Ecto neural progenitor cell (in vitro differentiated cells): Measurements from ENCODE around the gene NOL8.

Experiments used
- DNase-seq: peaks from one replicate; pipeline ENCODE4 v3.0.0-alpha.2; 2018; ENCODE audit warnings: low spot score

NOL8 gene

DNA sequence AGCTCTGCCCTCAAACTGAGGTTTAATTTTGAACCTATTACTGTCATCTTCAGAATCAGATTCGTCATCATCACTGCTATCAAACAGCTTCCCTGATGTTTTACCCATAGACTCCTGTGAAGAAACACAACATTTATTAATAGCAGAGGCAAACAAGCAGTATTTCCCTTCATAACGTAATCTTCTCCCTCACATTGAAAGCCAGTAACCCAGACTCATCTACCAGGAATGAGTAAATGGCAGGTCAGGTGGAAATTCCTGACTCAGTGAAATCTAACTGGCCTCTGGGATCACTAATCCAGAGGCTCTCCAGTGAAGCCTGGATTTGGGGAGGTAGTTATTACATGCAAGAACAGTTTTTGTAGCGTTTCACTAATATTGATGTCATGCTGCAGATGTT, 14.6 kb downstream of the NOL8 start:
- DNase-seq = no peak

DNA sequence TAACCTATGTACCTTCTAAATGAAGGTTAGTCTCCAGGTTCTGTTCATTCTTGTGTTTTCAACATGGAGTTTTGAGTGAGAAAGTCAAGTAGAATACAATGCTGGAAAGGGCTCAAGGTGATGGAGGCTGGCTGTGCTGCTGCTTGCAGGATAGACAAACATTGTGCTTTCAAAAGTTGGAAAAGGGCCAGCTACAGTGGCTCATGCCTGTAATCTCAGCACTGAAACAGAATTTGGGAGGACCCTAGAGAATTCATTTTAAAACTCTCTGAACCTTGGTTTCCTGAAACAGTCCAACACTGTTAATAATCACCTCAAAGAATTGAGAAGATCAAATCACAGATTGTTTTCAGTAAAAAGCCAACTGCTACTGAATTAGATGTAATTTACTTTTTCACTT, 16.3 kb downstream of the NOL8 start:
- no peak for DNase-seq

GRCh38 chr9:92300936-92301335, 24.2 kb downstream of the NOL8 start:
- no peak for DNase-seq

DNA sequence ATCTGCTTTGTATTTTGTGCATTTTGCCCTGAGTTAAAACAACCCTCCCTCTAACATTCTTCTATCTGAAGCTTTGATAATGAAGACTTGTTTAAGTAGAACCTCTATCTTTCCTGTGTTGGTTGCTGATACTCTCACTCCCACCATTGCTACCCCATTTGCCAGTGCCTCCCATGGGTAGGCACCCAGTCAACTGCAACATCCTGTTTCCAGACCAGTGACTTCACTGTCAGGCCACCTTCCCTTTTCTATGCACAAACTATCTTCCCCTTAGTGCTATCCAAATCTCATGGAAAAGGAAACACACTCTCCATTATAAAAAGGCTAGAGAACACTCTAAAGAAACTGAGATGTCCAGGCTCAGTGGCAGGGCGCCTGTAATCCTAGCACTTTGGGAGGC, 26.0 kb downstream of the NOL8 start:
- no peak for DNase-seq

DNA sequence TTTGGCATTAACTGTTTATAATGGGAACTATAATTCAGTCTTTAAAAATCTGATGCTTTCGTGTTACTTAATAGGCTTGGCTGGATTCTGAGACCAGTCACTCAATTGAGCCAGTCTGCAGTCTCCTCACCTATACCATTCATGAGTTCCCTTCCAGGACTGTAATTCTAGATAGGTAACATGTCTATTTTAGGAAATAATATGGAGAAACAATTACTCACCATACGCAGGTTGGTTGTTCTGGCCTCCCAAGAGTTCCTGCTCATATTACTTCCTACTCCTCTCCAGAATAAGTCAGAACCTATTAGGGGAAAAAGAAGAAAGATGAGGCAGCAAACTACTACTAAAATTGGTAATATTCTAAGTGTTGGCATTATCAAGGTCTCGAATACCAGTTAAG, 27.1 kb downstream of the NOL8 start:
- DNase-seq = no peak

- DNase-seq = no peak
Observed at GRCh38 chr9:92297611-92298010, 27.5 kb downstream of the NOL8 start.

- DNase-seq = no peak
Observed at GRCh38 chr9:92295827-92296258, 29.3 kb downstream of the NOL8 start.

GRCh38 chr9:92295240-92295790, 29.8 kb downstream of the NOL8 start:
- no peak for DNase-seq

DNA sequence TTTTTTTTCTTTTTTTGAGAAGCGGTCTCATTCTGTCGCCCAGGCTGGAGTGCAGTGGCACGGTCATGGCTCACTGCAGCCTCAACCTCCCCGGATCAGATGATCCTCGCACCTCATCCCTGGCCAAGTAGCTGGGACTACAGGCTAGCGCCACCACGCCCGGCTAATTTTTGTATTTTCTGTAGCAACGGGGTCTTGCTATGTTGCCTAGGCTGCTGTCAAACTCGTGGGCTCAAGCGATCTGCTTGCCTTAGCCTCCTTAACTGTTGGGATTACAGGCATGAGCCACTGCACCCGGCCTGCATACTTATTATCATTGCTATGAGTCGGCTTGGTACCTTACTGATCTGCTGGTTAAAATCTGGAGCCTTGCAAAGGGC, 30.9 kb downstream of the NOL8 start:
- no peak for DNase-seq

DNA sequence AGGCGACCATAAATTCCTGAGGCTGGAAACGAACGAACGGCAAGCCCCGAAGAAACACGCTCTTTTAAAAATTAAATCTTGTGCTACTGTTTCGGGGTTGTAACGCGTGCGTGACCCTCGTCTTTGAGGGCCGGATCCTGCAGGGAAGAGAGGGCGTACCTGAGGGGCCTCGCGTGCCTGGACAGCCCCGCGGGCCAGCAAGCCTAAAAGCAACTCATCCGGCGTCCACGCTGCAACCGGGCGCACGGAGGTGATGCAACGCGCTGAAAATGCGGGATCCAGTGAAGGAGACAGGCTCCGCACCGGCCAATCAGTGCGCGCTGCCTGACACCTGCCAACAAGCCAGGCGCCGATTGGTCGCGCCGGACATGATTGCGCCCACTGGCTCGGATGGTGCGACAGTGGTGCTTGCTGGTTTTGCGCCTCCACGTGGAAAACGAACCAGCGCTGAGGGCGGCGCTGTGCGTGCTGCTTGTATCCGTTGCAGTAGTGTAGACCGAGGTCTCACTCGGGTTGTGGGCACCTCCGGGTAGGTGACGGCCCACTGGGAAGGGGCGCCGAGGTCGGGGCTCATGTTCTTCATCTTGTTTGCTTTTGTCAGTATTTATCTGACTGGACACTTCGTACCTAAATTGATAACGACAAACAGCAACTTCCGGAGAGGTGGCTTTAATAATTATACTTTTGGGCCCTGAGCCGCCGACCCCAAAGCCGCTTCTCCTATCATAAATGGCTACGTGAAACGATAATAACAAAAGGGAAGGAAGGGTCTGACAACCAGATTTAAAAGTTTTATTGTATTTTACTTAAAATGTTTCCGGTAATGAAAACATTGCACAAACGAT, 31.5 kb downstream of the NOL8 start, which contains the start of gene IARS1:
Gene IARS1 (minus strand): TSS at position 246 of the 845 bp plus-strand sequence. CDS start 4,278 bp downstream, outside the sequence.
- peak; percentile 100 for DNase-seq

DNA sequence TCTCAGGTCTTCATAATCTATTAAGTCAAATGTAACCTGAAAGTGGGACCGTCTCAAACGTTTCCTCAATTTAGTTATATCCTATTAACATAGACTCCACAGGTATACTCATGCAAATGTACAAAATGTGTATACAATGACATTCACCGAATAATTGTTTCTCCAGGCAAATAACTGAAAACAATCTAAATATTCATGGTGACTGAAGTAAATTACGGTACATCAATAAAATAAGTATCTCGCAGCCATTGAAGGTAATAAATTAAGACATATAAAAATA, 32.1 kb downstream of the NOL8 start:
- no peak for DNase-seq

- DNase-seq = no peak
Observed at GRCh38 chr9:92292338-92293074, 32.6 kb downstream of the NOL8 start.

DNA sequence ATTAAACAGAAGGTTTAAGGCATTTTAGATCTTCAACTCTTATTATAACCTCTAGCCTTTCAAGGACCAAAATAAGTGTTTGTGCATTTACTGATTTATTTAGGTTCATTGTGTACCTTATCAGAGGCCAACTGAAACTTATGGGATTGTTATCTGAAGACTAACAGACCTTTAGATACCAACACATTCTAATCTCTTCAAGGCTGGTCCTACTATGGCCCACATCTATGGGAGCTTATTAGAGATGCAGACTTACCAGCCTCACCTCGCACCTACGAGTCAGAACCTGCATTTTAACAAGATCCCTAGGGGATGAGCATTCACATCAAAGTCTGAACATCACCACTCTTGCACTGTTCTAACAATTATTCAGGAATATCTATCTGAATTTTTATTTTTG, 33.6 kb downstream of the NOL8 start:
- no peak for DNase-seq

DNA sequence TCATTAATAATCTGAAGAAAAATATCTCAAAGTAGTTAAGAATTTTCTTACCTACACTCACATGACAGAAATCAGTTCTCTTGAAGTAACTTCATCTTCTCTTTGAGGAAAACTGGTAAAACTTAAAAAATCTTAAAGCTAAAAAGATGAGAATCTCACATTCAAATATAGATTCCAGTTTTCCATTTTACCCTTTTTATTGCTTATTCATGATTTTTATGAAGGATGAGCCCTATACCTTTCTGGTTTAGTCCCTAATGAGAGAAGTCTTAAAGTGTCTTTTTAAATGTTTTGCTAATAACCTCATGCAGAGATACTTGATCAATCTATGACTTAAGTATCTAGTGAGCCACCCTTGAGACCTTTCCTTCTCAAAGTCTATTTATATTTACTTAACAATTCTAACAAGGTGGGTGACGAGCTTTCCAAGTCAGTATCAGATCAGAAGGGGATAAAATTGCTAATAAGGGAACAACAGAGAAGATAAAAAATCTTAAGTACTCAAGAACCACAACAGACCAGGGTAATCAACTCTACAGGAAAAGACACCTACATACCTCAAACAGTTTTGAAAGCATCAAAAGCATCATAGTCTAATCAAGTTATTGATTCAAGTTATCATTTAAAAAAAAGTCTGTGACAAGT, 34.2 kb downstream of the NOL8 start:
- DNase-seq = no peak

GRCh38 chr9:92289708-92290390, 35.3 kb downstream of the NOL8 start:
- no peak for DNase-seq

DNA sequence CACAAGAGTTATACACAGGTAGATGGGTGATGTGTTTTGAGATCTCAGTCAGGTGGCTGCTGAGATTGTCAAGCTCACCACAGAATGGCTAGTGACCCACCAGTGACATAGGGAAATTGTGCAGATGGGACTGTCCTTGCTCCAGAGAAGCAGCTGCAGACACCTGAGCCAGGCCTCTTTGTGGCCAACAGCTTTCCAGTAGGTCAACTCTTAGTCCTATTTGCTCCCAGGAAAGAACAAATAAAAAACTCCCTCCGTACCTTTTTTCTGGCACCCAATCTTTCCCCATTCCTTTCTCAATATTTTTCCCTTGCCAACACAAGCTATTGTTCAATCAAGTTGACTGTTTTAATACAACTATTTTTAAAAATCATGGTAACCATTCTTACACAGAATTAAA, 45.8 kb downstream of the NOL8 start:
- no peak for DNase-seq

GRCh38 chr9:92278110-92278509, 47.0 kb downstream of the NOL8 start:
- DNase-seq = no peak

DNA sequence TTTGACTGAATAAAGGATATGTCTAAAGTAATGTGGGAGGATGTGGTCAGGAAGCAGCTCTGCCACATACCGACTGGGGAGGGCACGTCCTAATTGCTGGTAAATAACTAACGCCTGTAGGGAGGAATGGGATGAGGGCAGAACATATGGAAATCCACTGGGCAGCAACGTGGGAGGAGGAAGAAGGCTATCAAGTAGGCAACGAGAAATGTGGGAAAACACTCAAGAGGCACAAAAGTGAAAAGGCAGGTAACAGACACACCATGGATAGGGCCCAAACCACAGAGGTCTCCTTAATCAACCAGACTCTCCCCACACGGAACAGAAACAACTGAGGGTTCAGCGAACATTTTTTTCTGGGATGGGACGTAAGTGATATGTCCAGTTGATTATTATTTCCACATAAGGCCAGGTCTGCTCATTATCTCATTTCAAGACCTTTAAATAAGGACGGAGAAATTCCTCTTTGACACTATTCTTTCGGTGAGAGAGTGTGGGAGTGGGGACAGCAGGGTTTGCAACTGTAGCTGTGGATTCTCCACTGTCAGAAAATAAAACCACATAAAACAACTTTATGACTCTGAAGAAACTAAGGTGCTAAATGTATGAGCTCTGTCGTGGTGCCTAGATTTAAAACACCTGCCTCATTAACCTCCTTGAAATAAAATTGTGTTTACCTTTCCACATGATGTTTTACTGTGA, 48.7 kb downstream of the NOL8 start:
- no peak for DNase-seq

DNA sequence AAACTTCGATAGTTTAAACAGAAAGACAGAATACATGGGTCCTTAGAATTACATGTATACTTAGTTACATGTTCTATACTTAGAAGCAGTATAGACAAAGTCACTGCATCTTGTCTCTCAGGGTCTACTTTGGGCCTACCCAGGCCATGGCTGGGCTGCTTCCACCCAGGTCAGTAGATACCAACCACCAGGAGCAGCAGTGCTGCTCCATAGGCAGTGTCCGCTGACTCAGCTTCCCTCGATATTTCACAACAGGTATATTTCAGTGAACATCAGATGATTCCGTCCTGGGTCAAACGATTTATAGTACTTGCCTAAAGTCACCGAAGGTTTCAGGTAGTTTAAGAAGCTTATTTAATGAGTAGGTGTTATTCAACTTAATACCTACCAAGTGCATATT, 49.6 kb downstream of the NOL8 start:
- no peak for DNase-seq

DNA sequence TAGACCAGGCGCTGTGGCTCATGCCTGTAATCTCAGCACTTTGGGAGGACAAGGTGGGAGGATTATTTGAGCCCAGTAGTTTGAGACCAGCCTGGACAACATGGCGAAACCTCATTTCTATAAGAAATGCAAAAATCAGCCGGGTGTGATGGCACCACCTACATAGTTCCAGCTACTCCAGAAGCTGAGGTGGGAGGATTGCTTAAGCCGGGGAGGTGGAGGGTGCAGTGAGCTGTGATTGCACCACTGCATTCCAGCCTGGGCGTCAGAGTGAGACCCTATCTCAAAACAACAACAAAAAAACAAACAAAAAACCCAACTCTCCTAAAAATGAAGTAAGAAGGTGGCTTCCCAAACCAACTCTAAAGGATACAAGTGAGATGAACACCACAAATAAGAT, 54.6 kb downstream of the NOL8 start:
- no peak for DNase-seq

DNA sequence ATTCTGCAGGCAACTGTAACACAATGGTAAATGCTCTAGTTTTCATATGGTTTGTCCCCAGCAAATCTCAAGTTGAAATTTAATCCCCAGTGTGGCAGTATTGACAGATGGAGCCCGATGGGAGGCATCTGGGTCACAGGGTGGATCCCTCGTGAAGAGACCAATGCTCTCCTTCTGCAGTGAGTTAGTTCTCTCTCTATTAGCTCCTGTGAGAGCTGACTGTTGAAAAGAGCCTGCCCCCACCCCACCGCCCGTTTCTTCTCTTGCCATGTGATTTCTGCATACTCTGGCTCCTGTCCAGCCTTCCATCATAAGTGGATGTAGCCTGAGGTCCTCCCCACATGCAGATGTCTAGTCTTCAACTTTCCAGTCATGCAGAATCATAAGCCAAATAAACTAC, 58.7 kb downstream of the NOL8 start:
- DNase-seq = no peak

DNA sequence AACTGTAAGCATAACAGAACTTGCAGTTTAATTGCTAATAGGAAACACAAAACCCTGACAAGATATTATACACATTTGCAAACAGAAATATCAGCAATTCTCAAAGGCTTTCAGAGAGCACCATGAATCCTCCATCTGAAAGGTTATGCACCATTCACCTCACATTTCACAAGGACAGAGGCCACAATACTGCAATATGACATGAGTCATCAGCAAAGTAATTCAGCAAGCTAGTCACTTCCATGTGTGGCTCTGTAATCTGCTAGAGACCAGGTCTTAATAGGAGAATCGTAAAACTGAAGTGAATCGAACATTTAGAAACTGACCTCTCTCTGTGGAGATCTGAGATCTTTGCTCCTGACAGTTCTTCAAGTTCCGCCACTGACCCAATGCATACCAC, 60.0 kb downstream of the NOL8 start:
- no peak for DNase-seq
